ENCODE data around the gene MTA1.

DNA sequence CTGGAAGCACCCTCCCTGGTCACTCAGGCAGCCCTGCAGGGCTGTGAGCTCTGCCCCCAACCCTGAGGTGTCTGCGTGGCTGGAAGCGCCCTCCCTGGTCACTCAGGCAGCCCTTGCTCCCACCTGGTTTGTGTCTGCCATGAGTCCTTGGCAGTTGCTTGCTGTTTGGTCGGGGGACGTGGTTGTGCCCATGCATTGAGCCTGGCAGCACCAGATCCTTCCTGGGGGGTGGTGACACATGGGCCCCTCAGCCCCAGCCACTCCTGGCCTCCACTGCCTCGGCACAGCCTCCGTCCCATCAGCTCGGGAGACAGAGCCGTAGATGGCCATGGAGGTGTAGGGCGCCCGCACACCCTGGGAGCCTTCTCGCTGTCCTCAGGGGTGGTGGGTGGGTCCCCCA, 19.6 kb downstream of the MTA1 start:
- no peak for TF ChIP-seq EZH2 (IDR thresholded peaks at IDR 0.05; ENCODE audit: borderline replicate concordance, low read length)
- TF ChIP-seq, protein P1, sequence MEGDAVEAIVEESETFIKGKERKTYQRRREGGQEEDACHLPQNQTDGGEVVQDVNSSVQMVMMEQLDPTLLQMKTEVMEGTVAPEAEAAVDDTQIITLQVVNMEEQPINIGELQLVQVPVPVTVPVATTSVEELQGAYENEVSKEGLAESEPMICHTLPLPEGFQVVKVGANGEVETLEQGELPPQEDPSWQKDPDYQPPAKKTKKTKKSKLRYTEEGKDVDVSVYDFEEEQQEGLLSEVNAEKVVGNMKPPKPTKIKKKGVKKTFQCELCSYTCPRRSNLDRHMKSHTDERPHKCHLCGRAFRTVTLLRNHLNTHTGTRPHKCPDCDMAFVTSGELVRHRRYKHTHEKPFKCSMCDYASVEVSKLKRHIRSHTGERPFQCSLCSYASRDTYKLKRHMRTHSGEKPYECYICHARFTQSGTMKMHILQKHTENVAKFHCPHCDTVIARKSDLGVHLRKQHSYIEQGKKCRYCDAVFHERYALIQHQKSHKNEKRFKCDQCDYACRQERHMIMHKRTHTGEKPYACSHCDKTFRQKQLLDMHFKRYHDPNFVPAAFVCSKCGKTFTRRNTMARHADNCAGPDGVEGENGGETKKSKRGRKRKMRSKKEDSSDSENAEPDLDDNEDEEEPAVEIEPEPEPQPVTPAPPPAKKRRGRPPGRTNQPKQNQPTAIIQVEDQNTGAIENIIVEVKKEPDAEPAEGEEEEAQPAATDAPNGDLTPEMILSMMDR (IDR thresholded peaks at IDR 0.05; ENCODE audit: low read length) = no peak
